Lower lobe of right lung (tissue), 2 donors: ENCODE data around the gene HTT. TPM values are rescaled to one million over a fixed set of nuclear protein-coding genes. Genes with fewer than 3 reads are reported as not detected.

ENCODE experiments used
- ATAC-seq, 2 donors: fragments of 200-7000 bp; cut with Tn5 transposase; one replicate each; pipeline ENCODE4 v1.9.1; 2020 to 2022; ENCODE audit warnings: mild to moderate bottlenecking in 2 of 2, moderate library complexity in 2 of 2
- DNase-seq: peaks from one replicate; pipeline ENCODE4 v3.0.0-alpha.2; 2020
- H3K27ac ChIP-seq: fragments of 200-600 bp; one replicate; pipeline ENCODE4 v1.8.0; 2022
- H3K27me3 ChIP-seq: fragments of 200-600 bp; one replicate; pipeline ENCODE4 v1.8.0; 2022; ENCODE audit warnings: low read depth
- H3K36me3 ChIP-seq: fragments of 200-600 bp; one replicate; pipeline ENCODE4 v1.8.0; 2022; ENCODE audit warnings: mild to moderate bottlenecking
- H3K4me1 ChIP-seq: fragments of 200-600 bp; one replicate; pipeline ENCODE4 v1.8.0; 2022
- H3K4me3 ChIP-seq: fragments of 200-600 bp; one replicate; pipeline ENCODE4 v1.8.0; 2022; ENCODE audit warnings: mild to moderate bottlenecking
- H3K9me3 ChIP-seq: fragments of 200-600 bp; one replicate; pipeline ENCODE4 v1.8.0; 2022
- CTCF ChIP-seq: fragments of 200-600 bp; IDR thresholded peaks from one replicate; pipeline ENCODE4 v1.8.0; 2022; ENCODE audit warnings: antibody characterized with exemption, mild to moderate bottlenecking
- intact Hi-C: fragments of 100-400 bp; cut with DNase I; formaldehyde crosslinking; loops from one replicate; pipeline ENCODE4 v1.11.0; 2022
- total RNA-seq: library from RNA; stranded (reverse); fragmentation: NEBNext Ultra II Directional; extraction: Animal tissue kit (Norgen Biotek cat#: 25700); gene quantifications from one replicate; pipeline ENCODE4 v1.2.1, GENCODE V29; 2021
- donor health status: DM: no; HTN: yes; CAD: no; lungs with severe emphysema.

HTT gene
- total RNA-seq, 1 donor from 2014 or later, result 73.1 TPM

DNA sequence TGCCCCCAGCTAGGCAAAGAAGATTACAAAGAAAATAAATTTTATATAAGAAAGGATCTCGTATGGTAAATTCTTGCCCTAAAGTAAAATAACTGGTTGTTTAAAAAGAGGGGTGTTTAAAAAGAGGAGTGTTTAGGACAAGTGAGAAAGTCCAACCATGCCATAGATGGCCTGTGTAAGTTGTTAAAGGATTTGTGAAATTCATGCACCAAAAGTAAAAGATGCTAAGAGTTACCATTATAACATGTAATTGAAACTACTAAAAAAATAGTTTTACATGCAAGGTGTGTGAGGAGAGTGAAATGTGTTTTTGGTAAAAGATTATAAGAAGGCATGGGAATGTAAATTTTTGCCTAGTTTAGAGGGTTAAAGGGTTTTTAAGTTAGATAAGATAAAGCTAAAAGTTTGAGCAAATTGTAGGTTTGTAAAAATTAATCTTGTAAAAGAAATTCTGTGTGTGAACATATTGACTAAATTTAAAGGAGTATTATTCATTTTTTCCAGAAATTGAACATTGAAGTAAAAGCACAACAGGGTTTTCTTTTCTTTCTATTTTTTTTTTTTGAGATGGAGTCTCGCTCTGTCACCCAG, 20.2 kb upstream of the HTT start:
- intact Hi-C loops, result no loop called here
- no peak for ATAC-seq
- H3K4me3 ChIP-seq, result no peak overlapping the region
- H3K4me1 ChIP-seq, result no peaks in the 10 kb centered on the region
- DNase-seq, result no peak
- H3K9me3 ChIP-seq, result no peaks in the 10 kb centered on the region
- TF ChIP-seq CTCF, result no peak
- H3K36me3 ChIP-seq, result no peaks in the 10 kb centered on the region
- H3K27me3 ChIP-seq, result no peaks in the 10 kb centered on the region
- no peak overlapping the region for H3K27ac ChIP-seq

DNA sequence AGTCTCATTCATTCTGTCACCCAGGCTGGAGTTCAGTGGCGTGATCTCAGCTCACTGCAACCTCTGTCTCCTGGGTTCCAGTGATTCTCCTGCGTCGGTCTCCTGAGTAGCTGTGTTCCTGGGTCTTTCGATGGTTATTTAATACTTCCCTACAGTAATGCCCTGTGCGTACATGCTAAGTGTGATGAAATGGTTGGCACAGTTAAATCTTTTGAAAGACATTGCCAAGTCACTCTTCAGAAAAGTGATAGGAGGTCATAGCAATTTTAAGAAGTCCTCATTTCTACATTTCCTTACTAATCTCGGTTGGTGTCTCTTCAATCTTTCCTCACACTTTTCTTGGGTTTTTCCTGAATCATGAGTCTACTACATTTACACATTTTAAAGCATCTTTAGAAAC, 14.5 kb upstream of the HTT start:
- H3K36me3 ChIP-seq, result no peaks in the 10 kb centered on the region
- H3K4me3 ChIP-seq, result no peak overlapping the region
- no peaks in the 10 kb centered on the region for H3K9me3 ChIP-seq
- DNase-seq, result no peak
- peak in 1 of 2 donors; percentile 31 for ATAC-seq
- H3K27me3 ChIP-seq, result no peaks in the 10 kb centered on the region
- no peaks in the 10 kb centered on the region for H3K4me1 ChIP-seq
- TF ChIP-seq CTCF, result no peak
- intact Hi-C loops, result no loop called here
- no peak overlapping the region for H3K27ac ChIP-seq

DNA sequence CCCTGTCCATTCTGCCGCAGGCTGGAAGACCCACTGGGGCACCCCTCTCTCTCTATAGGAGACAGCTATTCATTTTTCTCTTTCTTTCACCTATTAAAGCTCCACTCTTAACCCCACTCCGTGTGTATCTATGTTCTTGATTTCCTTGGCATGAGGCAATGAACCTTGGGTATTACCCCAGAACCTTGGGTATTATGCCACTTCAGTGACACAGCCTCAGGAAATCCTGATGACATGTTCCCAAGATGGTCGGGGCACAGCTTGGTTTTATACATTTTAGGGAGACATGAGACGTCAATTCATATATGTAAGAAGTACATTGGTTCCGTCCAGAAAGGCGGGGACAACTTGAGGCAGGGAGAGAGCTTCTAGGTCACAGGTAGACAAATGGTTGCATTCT, 13.5 kb upstream of the HTT start:
- TF ChIP-seq CTCF, result no peak
- no peaks in the 10 kb centered on the region for H3K4me1 ChIP-seq
- no peak overlapping the region for H3K4me3 ChIP-seq
- H3K36me3 ChIP-seq, result no peaks in the 10 kb centered on the region
- intact Hi-C loops, result no loop called here
- H3K9me3 ChIP-seq, result no peaks in the 10 kb centered on the region
- ATAC-seq (no peak), DNase-seq (no peak)
- no peak overlapping the region for H3K27ac ChIP-seq
- no peaks in the 10 kb centered on the region for H3K27me3 ChIP-seq

- Histone ChIP-seq H3K4me1 (no peaks in the 10 kb centered on the region), H3K36me3 (no peaks in the 10 kb centered on the region), H3K4me3 (no peak overlapping the region), H3K27me3 (no peaks in the 10 kb centered on the region), H3K27ac (no peak overlapping the region), H3K9me3 (no peaks in the 10 kb centered on the region)
- no peak for DNase-seq
- ATAC-seq, result peak in 1 of 2 donors; percentile 52
- TF ChIP-seq CTCF, result no peak
- intact Hi-C loops, result no loop called here
These were observed 12.0 kb upstream of the HTT start for GRCh38 chr4:3062471-3062870.

DNA sequence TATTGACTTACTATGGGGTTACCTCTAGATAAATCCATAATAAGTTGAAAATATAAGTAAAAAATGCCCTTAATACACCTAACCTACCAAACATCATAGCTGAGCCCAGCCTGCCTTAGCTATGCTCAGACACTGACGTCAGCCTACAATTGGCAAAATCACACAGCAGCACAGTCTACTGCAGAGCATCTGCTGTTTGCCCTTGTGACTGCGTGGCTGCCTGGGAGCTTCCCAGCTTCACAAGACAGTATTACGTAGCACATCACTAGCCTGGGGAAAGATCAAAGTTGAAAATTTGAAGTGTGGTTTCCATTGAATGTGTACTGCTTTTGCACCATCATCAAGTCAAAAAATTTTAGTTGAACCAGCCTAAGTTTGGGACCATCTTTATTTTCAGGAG, 8.9 kb upstream of the HTT start:
- no peak for ATAC-seq
- Histone ChIP-seq H3K4me1 (no peaks in the 10 kb centered on the region), H3K27ac (no peak overlapping the region), H3K36me3 (no peaks in the 10 kb centered on the region), H3K4me3 (no peak overlapping the region), H3K27me3 (no peaks in the 10 kb centered on the region), H3K9me3 (no peaks in the 10 kb centered on the region)
- TF ChIP-seq CTCF, result no peak
- DNase-seq, result no peak
- intact Hi-C loops, result no loop called here
